SU-DHL-6 (cell line): ENCODE results near the gene HDAC7.

ENCODE experiments used
- H2AFZ ChIP-seq: fragments of 200-600 bp; sonication (generic); 2 replicates; pipeline ENCODE4 v1.6.1; 2014; ENCODE audit warnings: low read depth, mild to moderate bottlenecking, moderate library complexity, mixed read lengths, antibody characterized with exemption, low read length; ENCODE audit not compliant: severe bottlenecking
- H3F3A ChIP-seq: fragments of 200-600 bp; shearing (Covaris generic); 2 replicates; pipeline ENCODE4 v1.6.0; 2016; ENCODE audit warnings: antibody characterized with exemption, mild to moderate bottlenecking; ENCODE audit not compliant: insufficient read depth
- H3K27ac ChIP-seq: fragments of 200-600 bp; sonication (generic); 2 replicates; pipeline ENCODE4 v1.5.1; 2016; ENCODE audit warnings: low read depth, mild to moderate bottlenecking, low read length, moderate library complexity, mixed read lengths
- H3K27me3 ChIP-seq: fragments of 200-600 bp; sonication (generic), shearing (Covaris generic); 2 replicates; pipeline ENCODE4 v1.6.0; 2014; ENCODE audit warnings: mild to moderate bottlenecking, low read length
- H3K36me3 ChIP-seq: fragments of 200-600 bp; sonication (generic); 2 replicates; pipeline ENCODE4 v1.6.1; 2014; ENCODE audit warnings: mild to moderate bottlenecking, low read length, mixed read lengths
- H3K4me2 ChIP-seq: fragments of 300-600, 200-600 bp; shearing (Covaris generic), sonication (generic); 2 replicates; pipeline ENCODE4 v1.6.0; 2014; ENCODE audit warnings: low read length, low read depth, mild to moderate bottlenecking; ENCODE audit not compliant: poor library complexity, severe bottlenecking
- H3K4me3 ChIP-seq: fragments of 200-600 bp; sonication (generic); 2 replicates; pipeline ENCODE4 v1.5.1; 2014; ENCODE audit warnings: antibody characterized with exemption, low read length, mild to moderate bottlenecking, mixed read lengths; ENCODE audit not compliant: insufficient read depth, poor library complexity, severe bottlenecking
- H3K79me2 ChIP-seq: fragments of 200-600 bp; sonication (generic); 2 replicates; pipeline ENCODE4 v1.6.1; 2014; ENCODE audit warnings: mild to moderate bottlenecking, low read length, moderate library complexity; ENCODE audit not compliant: insufficient read depth
- H3K9ac ChIP-seq: fragments of 200-600 bp; sonication (generic); 2 replicates; pipeline ENCODE4 v1.7.0; 2014; ENCODE audit warnings: mild to moderate bottlenecking, low read length
- H3K9me2 ChIP-seq: fragments of 200-600 bp; sonication (generic); replicated peaks from 2 replicates; pipeline ENCODE4 v1.6.1; 2014; ENCODE audit warnings: low read length; ENCODE audit not compliant: insufficient read depth
- H3K9me3 ChIP-seq: fragments of 200-600 bp; sonication (generic); 2 replicates; pipeline ENCODE4 v1.6.1; 2014; ENCODE audit warnings: low read length, mixed read lengths; ENCODE audit not compliant: insufficient read depth
- H4K20me1 ChIP-seq: fragments of 200-600 bp; sonication (generic); 2 replicates; pipeline ENCODE4 v1.6.1; 2014; ENCODE audit warnings: low read depth, mild to moderate bottlenecking, antibody characterized with exemption, low read length, moderate library complexity, mixed read lengths
- CTCF ChIP-seq: fragments of 200-600 bp; sonication (generic); IDR thresholded peaks from one replicate; pipeline ENCODE4 v1.5.1; 2017; ENCODE audit warnings: antibody characterized with exemption, mild to moderate bottlenecking, low read length, moderate library complexity; ENCODE audit not compliant: insufficient read depth, poor library complexity, severe bottlenecking
- EZH2phosphoT487 ChIP-seq: fragments of 200-600 bp; sonication (generic), shearing (Covaris generic); conservative IDR thresholded peaks from 2 replicates; pipeline ENCODE4 v1.6.1; 2018; ENCODE audit warnings: mild to moderate bottlenecking, antibody characterized with exemption, low read length, moderate library complexity, mixed read lengths

HDAC7 gene

GRCh38 chr12:47746523-47746922, 73.2 kb downstream of the HDAC7 start:
- Histone ChIP-seq H3K36me3 (no peaks in the 10 kb centered on the region), H3K9me3 (no peaks in the 10 kb centered on the region), H3K79me2 (no peaks in the 10 kb centered on the region), H3K27me3 (no peaks in the 10 kb centered on the region), H3K27ac (no peak overlapping the region), H3K9ac (no peak overlapping the region), H3K9me2 (no peaks in the 10 kb centered on the region), H3F3A (peaks cover 5% of the 10 kb centered on the region), H3K4me3 (no peak overlapping the region), H4K20me1 (no peaks in the 10 kb centered on the region), H3K4me2 (no peak overlapping the region), H2AFZ (no peak overlapping the region)
- no peak for TF ChIP-seq EZH2phosphoT487
- TF ChIP-seq CTCF = no peak

GRCh38 chr12:47746073-47746472, 73.6 kb downstream of the HDAC7 start:
- Histone ChIP-seq H3K9me3 (no peaks in the 10 kb centered on the region), H3K4me3 (no peak overlapping the region), H3F3A (peaks cover 5% of the 10 kb centered on the region), H3K9me2 (no peaks in the 10 kb centered on the region), H3K9ac (no peak overlapping the region), H3K27ac (no peak overlapping the region), H3K4me2 (no peak overlapping the region), H4K20me1 (no peaks in the 10 kb centered on the region), H3K79me2 (no peaks in the 10 kb centered on the region), H3K36me3 (no peaks in the 10 kb centered on the region), H3K27me3 (no peaks in the 10 kb centered on the region), H2AFZ (no peak overlapping the region)
- TF ChIP-seq CTCF (no peak), EZH2phosphoT487 (no peak)

GRCh38 chr12:47745485-47746041, 74.1 kb downstream of the HDAC7 start:
- no peak overlapping the region for H3K27ac ChIP-seq
- H3K4me2 ChIP-seq = no peak overlapping the region
- no peaks in the 10 kb centered on the region for H3K36me3 ChIP-seq
- no peak overlapping the region for H2AFZ ChIP-seq
- H3K4me3 ChIP-seq = no peak overlapping the region
- no peaks in the 10 kb centered on the region for H3K9me3 ChIP-seq
- H3F3A ChIP-seq = peaks cover 5% of the 10 kb centered on the region
- TF ChIP-seq EZH2phosphoT487 = no peak
- no peaks in the 10 kb centered on the region for H3K9me2 ChIP-seq
- no peaks in the 10 kb centered on the region for H4K20me1 ChIP-seq
- no peaks in the 10 kb centered on the region for H3K27me3 ChIP-seq
- H3K79me2 ChIP-seq = no peaks in the 10 kb centered on the region
- no peak overlapping the region for H3K9ac ChIP-seq

- no peak overlapping the region for H2AFZ ChIP-seq
- H3K4me3 ChIP-seq = no peak overlapping the region
- H3K27ac ChIP-seq = no peak overlapping the region
- no peak overlapping the region for H3K9ac ChIP-seq
- no peak overlapping the region for H3K4me2 ChIP-seq
- no peaks in the 10 kb centered on the region for H3K79me2 ChIP-seq
- H3K9me3 ChIP-seq = no peaks in the 10 kb centered on the region
- H3F3A ChIP-seq = peaks cover 5% of the 10 kb centered on the region
- H3K27me3 ChIP-seq = no peaks in the 10 kb centered on the region
- no peaks in the 10 kb centered on the region for H4K20me1 ChIP-seq
- H3K9me2 ChIP-seq = no peaks in the 10 kb centered on the region
- TF ChIP-seq EZH2phosphoT487 = no peak
- no peak for TF ChIP-seq CTCF
- H3K36me3 ChIP-seq = no peaks in the 10 kb centered on the region
Measured at GRCh38 chr12:47744778-47745436, 74.8 kb downstream of the HDAC7 start.
